PFSK-1 (cell line): ENCODE data around the gene AMOTL1.

ENCODE experiments used
- FOXP2 ChIP-seq: optimal IDR thresholded peaks from 2 replicates; pipeline ENCODE3; 2011; ENCODE audit warnings: borderline replicate concordance, control low read depth, inconsistent platforms; ENCODE audit not compliant: insufficient read depth; ENCODE audit errors: extremely low read length, extremely low read depth
- POLR2AphosphoS5 ChIP-seq: IDR thresholded peaks from 2 replicates; pipeline ENCODE4 v1.6.1; 2012; ENCODE audit warnings: low read depth, mild to moderate bottlenecking, control low read depth, low read length, moderate library complexity
- SIN3A ChIP-seq: IDR thresholded peaks from 2 replicates; pipeline ENCODE4 v1.6.1; 2012; ENCODE audit warnings: mild to moderate bottlenecking, low read length, moderate library complexity, borderline replicate concordance; ENCODE audit not compliant: insufficient read depth
- TAF1 ChIP-seq: IDR thresholded peaks from 2 replicates; pipeline ENCODE4 v1.6.1; 2012; ENCODE audit warnings: low read length, control low read depth, borderline replicate concordance; ENCODE audit not compliant: insufficient read depth
- TF ChIP-seq, protein P1 (sequence below), 2 experiments: IDR thresholded peaks; 2 replicates each; pipeline versions ENCODE4 v1.6.1 to v1.8.0; 2011 to 2012; ENCODE audit warnings: low read depth in 2 of 2, low read length in 2 of 2, control low read depth in 1 of 2, inconsistent platforms in 1 of 2, mild to moderate bottlenecking in 1 of 2, moderate library complexity in 1 of 2; ENCODE audit not compliant: insufficient read depth in 1 of 2

Gene AMOTL1

DNA sequence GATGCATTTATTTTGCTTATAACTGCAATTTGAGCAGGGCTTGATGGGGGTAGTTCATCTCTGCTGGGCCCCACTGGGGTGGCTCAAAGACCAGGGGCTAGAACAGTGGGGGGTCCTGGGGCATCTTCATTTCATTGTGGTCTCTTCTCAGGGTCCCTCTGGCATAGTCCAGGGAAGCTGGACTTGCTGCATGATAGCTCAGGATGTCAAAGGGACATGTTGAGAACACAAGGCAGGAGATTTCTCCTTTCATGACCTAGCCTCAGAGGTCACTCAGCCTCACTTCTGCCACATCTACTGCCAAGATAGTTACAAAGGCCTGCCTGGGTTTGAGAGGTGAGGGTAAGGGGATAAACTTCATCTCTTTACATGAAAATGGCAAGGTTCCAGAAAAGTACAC is 115.7 kb downstream of the AMOTL1 start:
- no peak for TF ChIP-seq SIN3A
- no peak for TF ChIP-seq TAF1
- TF ChIP-seq, protein P1, sequence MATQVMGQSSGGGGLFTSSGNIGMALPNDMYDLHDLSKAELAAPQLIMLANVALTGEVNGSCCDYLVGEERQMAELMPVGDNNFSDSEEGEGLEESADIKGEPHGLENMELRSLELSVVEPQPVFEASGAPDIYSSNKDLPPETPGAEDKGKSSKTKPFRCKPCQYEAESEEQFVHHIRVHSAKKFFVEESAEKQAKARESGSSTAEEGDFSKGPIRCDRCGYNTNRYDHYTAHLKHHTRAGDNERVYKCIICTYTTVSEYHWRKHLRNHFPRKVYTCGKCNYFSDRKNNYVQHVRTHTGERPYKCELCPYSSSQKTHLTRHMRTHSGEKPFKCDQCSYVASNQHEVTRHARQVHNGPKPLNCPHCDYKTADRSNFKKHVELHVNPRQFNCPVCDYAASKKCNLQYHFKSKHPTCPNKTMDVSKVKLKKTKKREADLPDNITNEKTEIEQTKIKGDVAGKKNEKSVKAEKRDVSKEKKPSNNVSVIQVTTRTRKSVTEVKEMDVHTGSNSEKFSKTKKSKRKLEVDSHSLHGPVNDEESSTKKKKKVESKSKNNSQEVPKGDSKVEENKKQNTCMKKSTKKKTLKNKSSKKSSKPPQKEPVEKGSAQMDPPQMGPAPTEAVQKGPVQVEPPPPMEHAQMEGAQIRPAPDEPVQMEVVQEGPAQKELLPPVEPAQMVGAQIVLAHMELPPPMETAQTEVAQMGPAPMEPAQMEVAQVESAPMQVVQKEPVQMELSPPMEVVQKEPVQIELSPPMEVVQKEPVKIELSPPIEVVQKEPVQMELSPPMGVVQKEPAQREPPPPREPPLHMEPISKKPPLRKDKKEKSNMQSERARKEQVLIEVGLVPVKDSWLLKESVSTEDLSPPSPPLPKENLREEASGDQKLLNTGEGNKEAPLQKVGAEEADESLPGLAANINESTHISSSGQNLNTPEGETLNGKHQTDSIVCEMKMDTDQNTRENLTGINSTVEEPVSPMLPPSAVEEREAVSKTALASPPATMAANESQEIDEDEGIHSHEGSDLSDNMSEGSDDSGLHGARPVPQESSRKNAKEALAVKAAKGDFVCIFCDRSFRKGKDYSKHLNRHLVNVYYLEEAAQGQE (IDR thresholded peaks at IDR 0.05; ENCODE audit: insufficient read depth in 1 of 2, low read depth in 2 of 2, low read length in 2 of 2), result no peak
- peak; percentile 44; the same call in 1 of the 2 replicates for TF ChIP-seq POLR2AphosphoS5

DNA sequence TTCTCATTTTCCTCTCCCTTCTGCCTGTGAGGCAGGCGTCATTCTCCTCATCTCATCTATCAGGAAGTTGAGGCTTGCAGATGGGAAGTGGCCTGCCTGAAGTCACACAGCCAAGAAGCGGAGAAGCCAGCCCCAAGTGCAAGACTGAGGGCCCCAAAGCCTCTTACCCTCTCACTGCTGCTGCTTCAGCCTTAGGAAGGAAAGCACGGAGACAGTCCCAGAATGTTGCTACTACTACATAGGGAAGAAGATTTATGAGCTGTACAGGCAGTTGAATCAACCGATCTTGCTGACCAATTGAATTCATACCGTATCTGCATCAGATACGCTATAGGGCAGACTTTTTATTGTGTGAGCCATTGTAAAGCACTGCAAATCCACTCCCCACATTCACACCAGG is 116.2 kb downstream of the AMOTL1 start:
- TF ChIP-seq POLR2AphosphoS5, result 0 out of 2 replicates have a peak, but pooled peaks have one; percentile 4
- TF ChIP-seq, protein P1 (IDR thresholded peaks at IDR 0.05; ENCODE audit: insufficient read depth in 1 of 2, low read depth in 2 of 2, low read length in 2 of 2), result no peak
- no peak for TF ChIP-seq SIN3A
- no peak for TF ChIP-seq FOXP2
- TF ChIP-seq TAF1, result no peak

DNA sequence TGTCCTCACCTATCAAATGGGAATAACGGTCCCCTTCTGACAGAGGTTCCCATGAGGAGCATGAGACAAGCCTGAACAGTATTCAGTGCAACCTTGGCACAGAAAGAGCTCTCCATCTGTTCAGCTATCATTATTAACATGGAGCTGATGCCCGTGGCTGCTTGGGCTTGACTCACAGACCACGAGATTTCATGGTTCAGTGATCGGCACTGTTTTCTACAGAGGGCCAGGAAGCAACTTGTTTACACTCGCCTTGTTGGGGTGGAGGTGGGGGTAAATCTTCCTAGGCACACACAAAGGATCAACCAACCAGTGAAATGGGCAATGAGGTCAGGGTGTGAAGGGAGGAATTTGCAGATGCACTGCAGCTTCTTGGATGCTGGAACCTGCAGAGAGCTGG is 117.0 kb downstream of the AMOTL1 start:
- TF ChIP-seq FOXP2 (peak; percentile 71), TAF1 (no peak)

DNA sequence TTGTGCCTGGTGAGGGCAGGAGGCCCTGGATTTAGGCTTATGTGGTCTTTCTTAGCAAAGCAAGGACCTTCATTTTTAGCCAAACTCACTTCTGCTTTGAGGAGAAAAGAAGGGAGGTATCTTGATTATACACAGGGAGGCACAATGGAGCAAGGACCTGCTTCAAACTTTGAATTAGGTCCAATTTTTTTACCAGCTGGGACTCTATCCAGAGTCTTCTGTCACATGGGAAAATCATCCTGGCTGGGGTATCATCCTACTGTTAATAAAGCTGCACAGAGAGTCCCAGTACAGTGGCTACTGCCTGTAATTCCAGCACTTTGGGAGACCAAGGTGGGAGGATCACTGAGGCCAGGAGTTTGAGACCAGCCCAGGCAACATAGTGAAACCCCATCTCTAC is 117.4 kb downstream of the AMOTL1 start:
- TF ChIP-seq, protein P1 (IDR thresholded peaks at IDR 0.05; ENCODE audit: insufficient read depth in 1 of 2, low read depth in 2 of 2, low read length in 2 of 2), result no peak
- TF ChIP-seq FOXP2, result no peak
- no peak for TF ChIP-seq TAF1

DNA sequence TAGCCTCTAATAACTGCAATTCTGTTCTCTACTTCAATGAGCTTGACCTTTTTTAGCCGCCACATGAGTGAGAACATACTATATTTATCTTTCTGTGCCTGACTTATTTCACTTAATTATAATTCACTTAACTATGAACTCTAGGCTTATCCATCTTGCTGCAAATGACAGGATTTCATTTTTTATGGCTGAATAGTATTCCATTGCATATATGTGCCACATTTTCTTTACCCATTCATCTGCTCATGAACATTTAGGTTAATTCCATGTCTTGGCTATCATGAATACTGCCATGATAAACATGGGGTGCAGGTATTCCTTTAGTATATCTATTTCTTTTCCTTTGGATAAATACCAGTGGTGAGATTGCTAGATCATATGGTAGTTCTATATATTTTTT is 120.0 kb downstream of the AMOTL1 start:
- no peak for TF ChIP-seq TAF1
- TF ChIP-seq, protein P1 (IDR thresholded peaks at IDR 0.05; ENCODE audit: insufficient read depth in 1 of 2, low read depth in 2 of 2, low read length in 2 of 2), result no peak
- TF ChIP-seq POLR2AphosphoS5, result no peak
- no peak for TF ChIP-seq FOXP2
- no peak for TF ChIP-seq SIN3A
